Esophagus muscularis mucosa (tissue), 3 donors: ENCODE results near the gene SLX4IP.

Experiments used
- CTCF ChIP-seq, 3 experiments: fragments of 200-600 bp in 2 of 3; fragments of 450-650 bp in 1 of 3; sonication (generic) in 2 of 3; IDR thresholded peaks; one replicate each; pipeline ENCODE4 v1.5.1; 2017 to 2019; ENCODE audit warnings: antibody characterized with exemption in 3 of 3, mild to moderate bottlenecking in 2 of 3, moderate library complexity in 1 of 3
- POLR2A ChIP-seq: fragments of 450-650 bp; IDR thresholded peaks from one replicate; pipeline ENCODE4 v1.6.1; 2017; ENCODE audit warnings: antibody characterized with exemption, moderate library complexity, mild to moderate bottlenecking, low read depth
- POLR2AphosphoS5 ChIP-seq, 2 donors: sonication (generic); formaldehyde crosslinking; IDR thresholded peaks; one replicate each; pipeline ENCODE4 v1.6.1; 2017; ENCODE audit warnings: antibody characterized with exemption in 2 of 2

GRCh38 chr20:10466855-10467254 lies 31.8 kb downstream of the SLX4IP start:
- TF ChIP-seq CTCF (IDR thresholded peaks at IDR 0.05) = no peak
- TF ChIP-seq POLR2A = no peak
- no peak for TF ChIP-seq POLR2AphosphoS5 (IDR thresholded peaks at IDR 0.05)
